Stomach (tissue), 9 donors: ENCODE data around the gene ADORA1. TPM values are rescaled to one million over a fixed set of nuclear protein-coding genes. Genes with fewer than 3 reads are reported as not detected.

ENCODE experiments used
- DNase-seq, 2 donors: peaks; one replicate each; pipeline versions ENCODE4 v3.0.0 to v3.0.0-alpha.2; 2013 to 2019
- H3K27ac ChIP-seq, 5 donors: fragments of 200-600 bp in 4 of 5; sonication (generic) in 4 of 5; one replicate each; pipeline ENCODE4 v1.5.1; 2013 to 2019; ENCODE audit warnings: mild to moderate bottlenecking in 1 of 5, moderate library complexity in 1 of 5
- H3K27me3 ChIP-seq, 3 donors: fragments of 200-600 bp; sonication (generic); one replicate each; pipeline ENCODE4 v1.5.1; 2017 to 2019; ENCODE audit warnings: mixed run types in 1 of 3
- H3K36me3 ChIP-seq, 4 donors: fragments of 200-600 bp; sonication (generic); 1 replicate in 3 of 4; 2 replicates in 1 of 4; pipeline ENCODE4 v1.5.1; 2016 to 2019
- H3K4me1 ChIP-seq, 4 donors: fragments of 200-600 bp; sonication (generic); one replicate each; pipeline ENCODE4 v1.5.1; 2016 to 2019
- H3K4me3 ChIP-seq, 4 donors: fragments of 200-600 bp; sonication (generic) in 3 of 4; one replicate each; pipeline ENCODE4 v1.5.1; 2016 to 2019; ENCODE audit warnings: mild to moderate bottlenecking in 1 of 4
- H3K9me3 ChIP-seq, 4 donors: fragments of 200-600 bp; sonication (generic); one replicate each; pipeline ENCODE4 v1.5.1; 2016 to 2019
- CTCF ChIP-seq, 7 experiments: fragments of 450-650 bp in 4 of 7; fragments of 200-600 bp in 3 of 7; sonication (generic) in 3 of 7; IDR thresholded peaks; one replicate each; pipeline ENCODE4 v1.5.1; 2016 to 2019; ENCODE audit warnings: antibody characterized with exemption in 7 of 7, control low read depth in 2 of 7, mild to moderate bottlenecking in 1 of 7
- EP300 ChIP-seq: sonication (generic); formaldehyde crosslinking; IDR thresholded peaks from one replicate; pipeline ENCODE4 v1.6.1; 2017; ENCODE audit warnings: antibody characterized with exemption
- POLR2A ChIP-seq, 4 donors: fragments of 450-650 bp; IDR thresholded peaks; one replicate each; pipeline ENCODE4 v1.6.1; 2016; ENCODE audit warnings: antibody characterized with exemption in 4 of 4, control low read depth in 2 of 4, mild to moderate bottlenecking in 1 of 4, moderate library complexity in 1 of 4
- POLR2AphosphoS5 ChIP-seq, 3 donors: sonication (generic); formaldehyde crosslinking; IDR thresholded peaks; one replicate each; pipeline ENCODE4 v1.6.1; 2016; ENCODE audit warnings: antibody characterized with exemption in 3 of 3
- WGBS, 5 donors: extraction: QIAGEN DNeasy Blood & Tissue Kit in 3 of 5; methylation state at CpG; one replicate each; pipeline versions ENCODE4 v1.1.5 to v1.1.7; 2013 to 2018; 5-methylcytosine and 5-hydroxymethylcytosine counted together
- intact Hi-C: fragments of 100-400 bp; cut with DNase I; formaldehyde crosslinking; loops from one replicate; pipeline ENCODE4 v1.15.1; 2023; ENCODE audit warnings: low total_unique reads
- polyA plus RNA-seq, 3 donors: library from polyadenylated mRNA; stranded (reverse); fragments of 200-250 nt; gene quantifications; one replicate each; pipeline ENCODE4 v1.2.3, GENCODE V29; 2013
- total RNA-seq, 5 donors: library from RNA; depleted of rRNA; stranded (reverse); fragments of >200 nt; gene quantifications; one replicate each; pipeline versions ENCODE4 v1.1.0 to v1.2.3, GENCODE V29; 2014 to 2016
- donor health status: healthy with polysubstance abuse.
- donor health status: Bipolar disorder and iron deficiency.
- donor health status: healthy.

Gene ADORA1
- total and polyA plus RNA-seq, 8 donors: 0.18 to 4.2 (median 2.1) TPM; not detected in 2

- WGBS, 5 donors: 78 to 90% (median 87%) methylated on average over 7 of the region's 7 CpGs
- Histone ChIP-seq H3K4me1 (no peaks in the 10 kb centered on the region), H3K9me3 (no peaks in the 10 kb centered on the region), H3K36me3 (no peaks in the 10 kb centered on the region), H3K4me3 (no peak overlapping the region), H3K27me3 (no peaks in the 10 kb centered on the region), H3K27ac (no peak overlapping the region)
- DNase-seq: no peak
- intact Hi-C loops: no loop called here
- TF ChIP-seq POLR2AphosphoS5 (IDR thresholded peaks at IDR 0.05): no peak
- TF ChIP-seq EP300: no peak
- no peak for TF ChIP-seq POLR2A (IDR thresholded peaks at IDR 0.05)
Measured at GRCh38 chr1:203146537-203146936, 19.0 kb downstream of the ADORA1 start.

GRCh38 chr1:203147376-203147775 lies 19.9 kb downstream of the ADORA1 start:
- 88 to 94% (median 88%) methylated on average over 5 of the region's 5 CpGs for WGBS, 5 donors
- no peak overlapping the region for H3K27ac ChIP-seq
- TF ChIP-seq EP300: no peak
- no peak for TF ChIP-seq POLR2A (IDR thresholded peaks at IDR 0.05)
- no peaks in the 10 kb centered on the region for H3K36me3 ChIP-seq
- intact Hi-C loops: no loop called here
- no peaks in the 10 kb centered on the region for H3K4me1 ChIP-seq
- no peaks in the 10 kb centered on the region for H3K9me3 ChIP-seq
- DNase-seq: no peak
- no peak overlapping the region for H3K4me3 ChIP-seq
- no peaks in the 10 kb centered on the region for H3K27me3 ChIP-seq

GRCh38 chr1:203148127-203148526 lies 20.6 kb downstream of the ADORA1 start:
- H3K9me3 ChIP-seq: no peaks in the 10 kb centered on the region
- DNase-seq: peak in 1 of 2 donors; percentile 45
- no peak for TF ChIP-seq POLR2A (IDR thresholded peaks at IDR 0.05)
- no peak for TF ChIP-seq POLR2AphosphoS5 (IDR thresholded peaks at IDR 0.05)
- peak in 5 of 7 experiments; percentile 8 to 34 (median 34) for TF ChIP-seq CTCF (IDR thresholded peaks at IDR 0.05)
- WGBS, 5 donors: 92 to 98% (median 94%) methylated on average over 5 of the region's 5 CpGs
- no peak overlapping the region for H3K27ac ChIP-seq
- H3K4me3 ChIP-seq: no peak overlapping the region
- intact Hi-C loops: no loop called here
- H3K36me3 ChIP-seq: no peaks in the 10 kb centered on the region
- no peaks in the 10 kb centered on the region for H3K4me1 ChIP-seq
- H3K27me3 ChIP-seq: peaks cover 0 to 3% (median 0%) of the 10 kb centered on the region in 3 donors

- Histone ChIP-seq H3K4me1 (no peaks in the 10 kb centered on the region), H3K9me3 (no peaks in the 10 kb centered on the region), H3K36me3 (no peaks in the 10 kb centered on the region), H3K27ac (no peak overlapping the region), H3K27me3 (peaks cover 0 to 3% (median 0%) of the 10 kb centered on the region in 3 donors), H3K4me3 (no peak overlapping the region)
- intact Hi-C loops: no loop called here
- 87 to 93% (median 89%) methylated on average over 12 of the region's 12 CpGs for WGBS, 5 donors
- no peak for DNase-seq
- TF ChIP-seq CTCF (IDR thresholded peaks at IDR 0.05) (no peak), POLR2AphosphoS5 (IDR thresholded peaks at IDR 0.05) (no peak), EP300 (no peak)
Measured at GRCh38 chr1:203148579-203148978, 21.1 kb downstream of the ADORA1 start.

GRCh38 chr1:203149188-203149840 lies 21.8 kb downstream of the ADORA1 start:
- TF ChIP-seq EP300 (no peak), POLR2A (IDR thresholded peaks at IDR 0.05) (no peak), POLR2AphosphoS5 (IDR thresholded peaks at IDR 0.05) (no peak), CTCF (IDR thresholded peaks at IDR 0.05) (no peak)
- H3K36me3 ChIP-seq: no peaks in the 10 kb centered on the region
- peak in 1 of 2 donors; percentile 54 for DNase-seq
- H3K27ac ChIP-seq: no peak overlapping the region
- no peaks in the 10 kb centered on the region for H3K9me3 ChIP-seq
- WGBS, 5 donors: 64 to 69% (median 68%) methylated on average over 4 to 7 of the region's 7 CpGs
- peaks cover 0 to 3% (median 0%) of the 10 kb centered on the region in 3 donors for H3K27me3 ChIP-seq
- intact Hi-C loops: no loop called here
- H3K4me3 ChIP-seq: no peak overlapping the region
- H3K4me1 ChIP-seq: no peaks in the 10 kb centered on the region
